Measurements from ENCODE around the gene PLA2G1B. TPM values are rescaled to one million over a fixed set of nuclear protein-coding genes. Genes with fewer than 3 reads are reported as not detected.
"Not testable (repeated sequence)": the region's sequence is repeated elsewhere in the genome, so short reads cannot be mapped to it uniquely, and the experiment has no call there.

PLA2G1B gene
- polyA plus RNA-seq, 1 donor = not detected

DNA sequence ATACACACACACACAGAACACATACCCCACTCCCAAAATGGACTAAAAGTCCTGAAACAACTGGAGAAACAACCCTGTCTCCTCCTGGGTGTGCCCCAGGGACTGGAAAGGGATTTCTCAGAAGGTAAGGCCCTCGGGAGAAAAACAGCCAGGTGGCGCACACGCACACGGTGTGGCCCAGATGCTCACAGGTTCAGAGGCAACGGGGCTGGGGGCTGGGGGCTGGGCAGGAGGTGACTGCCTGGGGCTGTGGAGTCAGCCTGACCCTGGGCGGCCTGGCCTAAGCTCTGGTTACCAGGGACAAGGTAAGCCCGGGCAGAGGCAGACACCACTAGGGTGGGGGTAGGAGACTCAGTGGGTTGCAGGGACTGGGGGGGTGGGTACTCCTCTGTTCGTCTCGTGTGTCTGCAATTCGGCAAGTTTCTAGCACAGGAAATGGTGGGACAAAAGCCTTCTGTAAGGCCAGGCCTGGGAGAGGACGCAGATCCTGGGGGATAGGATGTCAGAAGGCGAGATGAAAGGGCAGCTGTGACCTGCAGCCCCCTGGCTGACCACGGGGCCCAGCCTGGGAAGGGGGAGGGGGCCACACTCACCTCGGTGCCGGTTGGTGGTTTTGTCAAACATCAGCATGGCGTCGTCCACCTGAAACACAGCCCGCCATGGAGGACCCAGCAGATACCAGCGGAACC lies 31.0 kb upstream of the PLA2G1B start:
- no peak for DNase-seq

DNA sequence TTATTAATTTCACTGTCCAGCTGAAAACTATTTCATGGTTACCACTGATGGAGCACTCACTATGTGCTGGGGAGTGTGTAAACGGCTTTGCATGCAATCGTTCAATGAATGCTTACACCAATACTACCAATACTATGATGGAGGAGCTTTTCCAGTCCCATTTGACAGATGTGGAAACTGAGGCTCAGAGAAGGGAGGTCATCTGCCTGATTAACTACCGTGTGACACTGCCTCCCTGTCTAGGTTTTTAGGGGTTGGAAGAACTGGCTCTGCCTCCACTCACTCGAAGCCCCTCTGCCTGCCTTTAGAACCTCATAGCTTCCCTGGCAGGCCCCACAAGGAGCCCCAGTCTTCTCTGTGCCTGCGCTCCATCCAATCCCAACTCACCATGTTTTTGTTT lies 29.5 kb upstream of the PLA2G1B start:
- no peak for DNase-seq

DNA sequence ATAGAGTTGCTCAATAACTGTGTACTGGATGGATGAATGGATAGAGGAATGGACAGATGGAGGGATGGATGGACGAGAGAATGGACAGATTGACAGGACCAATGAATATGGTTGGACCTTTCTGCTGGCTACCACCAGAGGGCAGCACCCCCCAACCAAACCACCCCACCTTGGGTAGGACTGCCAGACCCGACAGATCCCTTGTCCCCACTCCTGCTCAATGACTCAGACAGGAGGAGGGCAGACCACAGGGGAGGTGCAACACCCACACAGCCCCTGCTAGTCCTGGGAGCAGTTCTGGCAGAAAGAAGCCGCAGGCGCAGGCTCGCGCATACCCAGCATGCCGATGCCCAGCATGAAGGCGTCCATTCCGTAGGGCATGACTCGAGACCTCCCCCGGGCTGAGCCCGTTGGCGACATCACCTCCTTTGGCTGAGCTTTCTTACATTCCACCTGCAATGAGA lies 29.0 kb upstream of the PLA2G1B start:
- peak; percentile 65 for DNase-seq

DNA sequence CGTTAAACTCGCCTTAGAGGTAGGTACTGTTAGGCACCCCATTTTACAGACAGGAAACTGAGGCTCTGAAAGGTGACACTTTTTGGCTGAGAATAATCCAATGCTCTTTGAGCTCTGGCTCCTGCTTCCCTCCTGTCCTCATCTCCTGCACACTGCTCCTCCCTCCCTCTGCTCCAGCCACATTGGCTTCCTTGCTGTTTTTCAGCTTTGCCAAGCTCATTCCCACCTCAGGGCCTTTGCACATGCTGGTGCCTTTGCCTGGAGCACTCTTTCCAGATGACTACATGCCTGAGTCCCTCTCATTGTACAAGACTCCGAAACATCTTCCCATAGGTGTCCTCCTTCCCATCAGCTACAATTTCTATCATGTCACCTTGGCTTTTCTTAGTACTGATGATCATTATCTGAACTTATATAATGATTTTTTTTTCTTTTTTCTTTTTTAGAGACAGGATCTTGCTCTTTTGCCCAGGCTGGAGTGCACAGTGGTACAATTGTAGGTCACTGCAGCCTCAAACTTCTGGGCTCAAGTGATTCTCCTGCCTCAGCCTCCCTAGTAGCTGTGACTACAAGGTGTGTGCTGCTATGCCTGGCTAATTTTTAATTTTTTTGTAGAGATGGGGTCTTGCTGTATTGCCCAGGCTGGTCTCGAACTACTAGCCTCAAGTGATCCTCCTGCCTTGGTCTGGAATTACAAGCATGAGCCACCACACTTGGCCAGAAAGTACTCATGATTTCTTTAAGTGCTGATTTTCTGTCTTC lies 26.2 kb upstream of the PLA2G1B start:
- DNase-seq = no peak

DNA sequence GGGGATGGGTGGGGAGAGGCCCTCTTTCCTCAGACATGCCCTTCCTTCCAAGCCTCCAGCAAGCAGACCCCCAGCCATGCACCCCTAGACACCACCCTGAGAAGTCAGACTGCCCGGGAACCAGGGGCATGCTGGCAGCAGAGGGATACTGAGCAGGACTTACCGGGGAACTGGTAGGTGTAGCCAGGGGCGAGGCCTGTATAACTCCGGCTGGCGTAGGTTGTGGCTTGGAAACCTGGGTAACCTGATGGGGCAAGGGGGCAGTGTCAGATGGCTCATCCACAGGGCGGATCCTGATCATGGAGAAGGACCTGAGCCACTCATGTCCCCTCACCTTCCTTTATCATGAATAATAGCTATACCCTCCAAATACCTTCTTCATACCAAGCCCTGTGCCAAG lies 25.6 kb upstream of the PLA2G1B start:
- no peak for DNase-seq

DNA sequence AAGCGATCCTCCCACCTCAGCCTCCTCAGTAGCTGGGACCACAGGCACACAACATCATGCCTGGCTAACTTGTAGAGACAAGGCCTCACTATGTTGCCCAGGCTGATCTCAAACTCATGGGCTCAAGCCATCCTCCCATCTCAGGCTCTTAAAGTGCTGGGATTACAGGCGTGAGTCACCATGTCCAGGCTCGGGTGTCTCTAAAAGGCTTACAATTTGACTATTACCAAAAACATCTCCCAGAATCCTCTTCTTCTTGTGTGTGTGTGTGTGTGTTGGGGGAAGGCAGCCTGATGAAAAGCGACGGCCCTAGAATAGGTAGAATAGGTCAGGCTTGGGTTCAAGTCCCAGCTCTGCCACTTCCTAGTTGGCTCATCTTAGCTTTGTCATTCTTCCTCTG lies 24.5 kb upstream of the PLA2G1B start:
- no peak for DNase-seq

DNA sequence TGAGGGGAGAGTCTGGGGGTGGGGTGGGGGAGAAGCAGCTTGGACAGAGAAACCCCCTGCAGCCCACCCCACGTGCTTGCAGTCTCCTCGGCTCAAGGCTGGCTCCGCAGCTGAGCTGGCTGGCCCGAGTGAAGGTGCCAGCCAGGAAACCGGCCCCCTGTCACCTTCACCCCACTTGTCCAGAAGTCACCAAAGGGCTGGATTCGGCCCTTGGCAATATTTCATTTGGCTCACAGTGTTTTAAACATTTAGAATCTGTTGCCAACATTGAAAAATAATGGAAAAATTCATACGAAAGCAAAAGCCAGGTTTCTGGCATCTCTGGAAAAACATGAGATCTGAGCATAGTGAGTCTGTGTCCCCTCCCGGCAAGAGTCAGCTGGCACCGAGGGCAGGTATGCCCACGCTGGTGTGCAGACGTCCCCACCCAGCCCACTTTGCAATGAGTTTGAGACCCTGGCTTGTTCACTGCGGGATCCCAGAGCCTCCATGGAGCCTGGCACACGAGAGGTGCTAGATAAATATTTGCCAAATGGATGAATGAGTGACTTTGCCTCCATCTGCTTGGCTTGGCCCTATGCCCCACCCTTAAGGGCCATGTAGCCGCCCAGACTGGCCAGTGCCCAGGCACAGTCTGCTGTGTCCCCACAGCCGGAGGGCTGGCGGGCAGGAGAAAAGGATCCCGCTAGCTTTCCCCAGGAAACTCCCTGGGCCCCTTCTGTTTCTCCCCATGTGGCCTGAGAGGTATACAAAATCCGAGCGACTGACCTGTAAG lies 23.2 kb upstream of the PLA2G1B start:
- DNase-seq = no peak

DNA sequence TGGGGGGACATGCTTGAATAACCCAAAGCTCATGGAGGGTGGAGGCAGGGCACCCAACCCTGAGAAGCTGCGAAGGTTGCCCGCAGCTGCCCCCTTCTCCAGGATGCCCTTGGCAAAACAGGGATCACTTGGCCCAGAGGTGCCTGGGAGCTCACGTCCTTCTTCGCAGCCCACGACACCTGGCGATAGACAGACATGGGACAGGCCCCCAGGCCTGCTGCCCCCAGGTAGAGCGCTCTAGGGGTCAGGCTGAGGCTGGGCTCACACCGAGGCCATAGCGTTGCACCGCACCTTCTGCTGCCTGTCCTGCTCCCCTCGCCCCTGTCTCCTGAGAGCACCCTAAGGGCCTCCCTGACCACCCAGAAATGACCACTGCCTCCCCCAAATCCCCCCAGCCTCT lies 20.2 kb upstream of the PLA2G1B start:
- DNase-seq = no peak

DNA sequence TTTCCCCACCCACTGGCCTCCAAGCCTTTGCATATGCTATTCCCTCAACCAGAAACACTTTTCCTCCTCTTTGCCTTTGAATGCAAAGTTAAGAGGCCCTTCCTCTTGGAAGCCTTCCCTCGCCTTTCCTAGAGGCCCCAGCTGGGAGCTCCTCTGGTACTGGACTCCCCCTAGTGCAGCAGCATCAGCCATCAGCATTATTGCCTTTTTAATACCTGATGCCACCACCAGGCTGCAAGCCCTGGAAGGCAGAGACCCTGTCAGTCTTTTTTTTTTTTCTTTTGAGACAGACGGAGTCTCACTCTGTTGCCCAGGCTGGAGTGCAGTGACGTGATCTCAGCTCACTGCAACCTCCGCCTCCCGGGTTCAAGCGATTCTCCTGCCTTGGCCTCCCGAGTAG lies 19.1 kb upstream of the PLA2G1B start:
- no peak for DNase-seq

DNA sequence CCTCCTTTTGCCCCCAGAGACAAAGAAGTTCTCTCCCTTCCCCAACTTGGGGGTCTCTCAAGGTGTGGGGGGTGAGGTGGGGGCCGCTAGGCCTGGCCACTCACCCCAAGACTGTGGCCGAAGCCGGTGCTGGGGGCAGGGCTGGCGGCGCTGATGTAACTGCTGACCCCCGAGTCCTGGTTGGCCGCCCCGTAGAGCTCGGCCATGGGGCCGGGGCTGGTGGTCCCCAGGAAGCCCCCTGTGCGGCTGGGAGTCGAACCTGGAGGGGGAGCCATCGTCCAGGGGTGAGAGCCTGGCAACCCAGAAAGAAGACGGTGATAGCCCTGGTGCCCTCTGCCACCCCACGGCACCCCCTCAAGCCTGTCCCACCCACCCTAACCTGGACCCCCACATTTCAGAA lies 18.5 kb upstream of the PLA2G1B start:
- DNase-seq = no peak

DNA sequence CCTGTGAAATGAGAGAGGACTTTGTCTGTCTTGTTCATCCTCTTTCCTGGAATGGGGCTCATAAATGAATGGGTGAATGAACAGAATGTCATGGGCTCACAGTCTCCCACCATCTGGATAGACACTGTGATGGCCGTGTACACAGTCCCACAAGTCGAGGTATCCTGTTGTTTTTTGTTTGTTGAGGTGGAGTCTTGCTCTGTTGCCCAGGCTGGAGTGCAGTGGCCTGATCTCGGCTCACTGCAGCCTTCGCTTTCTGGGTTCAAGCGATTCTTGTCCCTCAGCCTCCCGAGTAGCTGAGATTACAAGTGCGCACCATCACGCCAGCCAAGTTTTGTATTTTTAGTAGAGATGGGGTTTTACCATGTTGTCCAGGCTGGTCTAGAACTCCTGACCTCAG lies 16.1 kb upstream of the PLA2G1B start:
- DNase-seq = no peak

DNA sequence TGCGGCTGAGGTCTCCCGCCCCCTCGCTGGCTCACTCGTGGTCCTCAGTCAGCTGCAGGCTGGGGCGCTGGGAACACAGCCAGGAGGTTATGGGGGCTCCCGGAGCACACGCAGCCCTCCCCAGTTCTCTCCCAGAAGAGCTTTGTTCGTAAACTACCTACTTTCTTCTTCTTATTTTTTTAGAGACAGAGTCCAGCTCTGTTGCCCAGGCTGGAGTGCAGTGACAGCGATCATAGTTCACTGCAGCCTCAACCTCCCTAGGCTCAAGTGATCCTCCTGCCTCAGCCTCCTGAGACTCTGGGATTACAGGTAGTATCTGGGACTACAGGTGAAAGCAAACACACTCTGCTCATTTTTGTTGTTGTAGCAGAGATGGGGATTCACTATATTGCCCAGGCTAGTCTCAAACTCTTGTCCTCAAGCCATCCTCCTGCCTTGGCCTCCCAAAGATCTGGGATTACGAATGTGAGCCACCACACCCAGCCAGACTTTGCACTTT lies 15.5 kb upstream of the PLA2G1B start:
- DNase-seq = no peak

DNA sequence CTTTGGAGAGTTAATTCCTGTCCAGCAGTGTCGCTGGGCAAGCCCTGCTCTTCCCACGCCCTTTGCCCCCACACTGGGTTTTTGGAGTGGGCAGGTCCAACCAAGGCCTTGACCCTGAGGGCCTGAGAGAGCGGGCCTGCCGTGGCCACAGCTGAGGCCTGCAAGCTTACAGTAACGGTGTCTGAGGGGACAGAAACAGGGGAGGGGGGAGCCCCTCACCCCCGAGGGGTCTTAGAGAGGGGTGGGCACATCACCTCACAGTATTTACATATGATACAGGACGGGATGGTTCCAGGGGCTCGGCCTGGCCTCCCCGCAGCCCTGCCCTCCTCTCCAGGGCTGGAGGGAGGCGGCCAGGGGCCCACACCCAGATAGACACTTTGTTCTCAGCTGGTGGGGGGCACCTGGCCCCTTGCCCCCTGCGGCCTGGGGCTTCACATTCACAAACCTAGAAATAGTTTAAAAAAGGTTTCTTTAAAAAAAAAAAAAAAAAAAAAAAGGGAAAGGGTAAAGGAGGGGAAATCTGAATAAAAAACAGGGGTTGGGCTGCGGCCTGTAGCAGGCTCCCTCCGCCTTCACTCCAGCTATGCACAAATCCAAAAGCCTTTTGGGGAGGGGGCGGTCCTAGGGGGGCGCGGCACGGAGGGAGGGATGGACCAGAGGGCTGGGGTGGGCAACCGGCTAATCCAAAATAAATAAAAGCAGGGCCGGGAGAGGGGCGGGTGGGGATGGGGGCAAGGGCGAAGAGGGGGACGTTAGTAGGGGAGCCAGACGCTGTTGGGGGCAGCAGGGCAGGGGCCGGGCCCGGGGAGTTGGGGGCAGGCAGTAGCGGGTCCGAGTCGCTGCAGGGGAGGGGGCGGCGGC lies 14.8 kb upstream of the PLA2G1B start:
- no peak for DNase-seq

DNA sequence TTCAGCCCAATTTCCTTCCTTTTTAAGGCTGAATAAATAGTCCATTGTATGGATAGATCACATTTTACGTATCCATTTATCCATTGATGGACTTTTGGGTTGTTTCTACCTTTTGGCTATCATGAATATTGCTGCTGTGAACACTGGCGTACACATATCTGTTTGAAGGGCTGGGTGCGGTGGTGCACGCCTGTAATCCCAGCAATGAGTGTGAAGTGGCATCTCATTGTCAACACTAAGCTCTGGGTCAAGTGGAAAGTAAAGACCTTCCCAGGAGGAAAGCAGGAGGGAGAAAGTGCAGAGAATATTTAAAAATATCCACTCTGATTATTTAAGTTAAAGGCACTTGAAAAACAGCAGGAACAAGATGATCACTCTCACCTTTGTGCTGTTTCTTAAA lies 11.7 kb upstream of the PLA2G1B start:
- no peak for DNase-seq

DNA sequence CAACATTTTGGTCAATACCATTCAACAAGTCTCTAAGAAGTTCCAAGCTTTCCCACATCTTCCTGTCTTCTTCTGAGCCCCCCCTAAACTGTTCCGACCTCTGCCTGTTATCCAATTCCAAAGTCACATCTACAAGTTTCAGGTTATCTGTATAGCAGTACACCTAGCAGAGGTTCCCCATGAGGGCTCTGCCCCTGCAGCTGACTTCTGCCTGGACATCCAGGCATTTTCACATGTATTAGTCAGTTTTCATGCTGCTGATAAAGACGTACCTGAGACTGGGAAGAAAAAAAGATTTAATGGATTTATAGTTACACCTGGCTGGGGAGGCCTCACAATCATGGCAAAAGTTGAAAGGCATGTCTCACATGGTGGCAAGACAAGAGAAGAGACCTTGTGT lies 10.2 kb upstream of the PLA2G1B start:
- no peak for DNase-seq

DNA sequence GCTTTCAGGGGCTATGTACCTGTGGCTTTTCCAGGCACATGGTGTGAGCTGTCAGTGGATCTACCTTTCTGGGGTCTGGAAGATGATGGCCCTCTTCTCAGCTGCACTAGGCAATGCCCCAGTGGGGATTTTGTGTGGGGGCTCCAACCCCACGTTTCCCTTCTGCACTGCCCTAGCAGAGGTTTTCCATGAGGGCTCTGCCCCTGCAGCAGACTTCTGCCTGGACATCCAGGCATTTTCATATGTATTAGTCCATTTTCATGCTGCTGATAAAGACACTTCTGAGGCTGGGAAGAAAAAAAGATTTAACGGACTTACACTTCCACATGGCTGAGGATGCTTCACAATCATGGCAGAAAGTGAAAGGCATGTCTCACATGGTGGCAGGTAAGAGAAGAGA lies 8.8 kb upstream of the PLA2G1B start:
- DNase-seq = not testable (repeated sequence)

DNA sequence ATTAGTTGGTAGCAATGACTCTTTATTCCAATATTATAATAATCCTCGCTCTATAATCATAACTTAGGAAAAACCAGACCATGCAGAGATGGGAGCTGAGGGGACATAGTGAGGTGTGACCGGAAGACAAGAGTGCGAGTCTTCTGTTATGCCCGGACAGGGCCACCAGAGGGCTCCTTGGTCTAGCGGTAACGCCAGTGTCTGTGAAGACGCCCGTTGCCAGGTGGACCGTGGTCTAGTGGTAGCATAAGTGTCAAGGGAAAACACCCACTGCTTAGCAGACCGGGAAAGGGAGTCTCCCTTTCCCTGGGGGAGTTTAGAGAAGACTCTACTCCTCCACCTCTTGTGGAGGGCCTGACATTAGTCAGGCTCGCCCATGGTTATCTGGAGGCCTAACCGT lies 7.9 kb upstream of the PLA2G1B start:
- DNase-seq = not testable (repeated sequence)

DNA sequence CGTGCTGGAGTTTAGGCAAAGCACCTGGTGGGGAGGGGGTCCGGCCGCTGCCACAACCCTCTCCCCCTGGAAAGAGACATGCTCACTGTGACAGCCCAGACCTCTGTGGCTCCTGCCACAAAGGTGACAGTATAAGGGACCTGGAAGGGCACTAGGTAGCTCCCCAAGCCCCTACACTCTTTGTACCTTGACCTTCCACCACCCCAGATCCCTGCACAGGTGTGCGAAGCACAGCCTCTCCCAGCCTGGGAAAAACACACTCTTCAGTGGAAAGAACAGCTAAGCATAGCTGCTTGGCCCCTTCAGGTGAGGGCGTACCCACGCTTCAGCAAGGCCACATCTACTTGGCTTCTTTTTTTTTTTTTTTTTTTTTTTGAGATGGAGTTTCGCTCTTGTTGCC lies 4.9 kb upstream of the PLA2G1B start:
- no peak for DNase-seq

DNA sequence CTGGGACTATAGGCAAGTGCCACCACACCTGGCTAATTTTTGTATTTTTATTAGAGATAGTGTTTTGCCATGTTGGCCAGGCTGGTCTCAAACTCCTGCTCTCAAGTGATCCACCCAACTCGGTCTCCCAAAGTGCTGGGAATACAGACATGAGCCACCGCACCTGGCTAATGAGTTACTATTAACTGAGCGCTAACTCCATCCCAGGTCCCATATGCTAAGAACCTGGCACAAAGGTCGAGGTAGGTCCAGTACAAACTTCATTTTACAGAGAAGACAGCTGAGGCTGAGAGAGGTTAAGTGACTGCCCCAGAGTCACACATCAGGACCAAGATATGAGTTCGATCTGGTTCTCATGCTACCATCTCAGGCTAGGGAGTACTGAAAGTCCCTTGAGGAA lies 4.5 kb upstream of the PLA2G1B start:
- DNase-seq = no peak

DNA sequence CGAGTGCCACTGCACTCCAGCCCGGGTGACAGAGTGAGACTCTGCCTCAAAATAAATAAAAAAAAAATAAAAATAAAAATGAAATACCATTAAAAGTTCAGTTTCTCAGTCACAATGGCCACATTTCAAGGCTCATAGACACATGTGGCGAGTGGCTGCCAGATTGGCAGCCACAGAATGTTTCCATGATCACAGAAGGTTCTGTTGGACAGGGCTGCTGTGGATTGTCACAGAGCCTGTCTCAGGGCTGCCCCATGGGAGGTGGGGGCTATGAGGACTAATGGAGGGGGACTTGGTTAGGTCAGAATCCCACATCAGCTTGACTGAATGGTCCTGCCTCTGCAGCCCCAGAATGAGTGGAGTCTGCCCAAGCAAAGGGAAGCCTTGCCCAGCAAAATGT lies 3.8 kb upstream of the PLA2G1B start:
- DNase-seq = no peak

DNA sequence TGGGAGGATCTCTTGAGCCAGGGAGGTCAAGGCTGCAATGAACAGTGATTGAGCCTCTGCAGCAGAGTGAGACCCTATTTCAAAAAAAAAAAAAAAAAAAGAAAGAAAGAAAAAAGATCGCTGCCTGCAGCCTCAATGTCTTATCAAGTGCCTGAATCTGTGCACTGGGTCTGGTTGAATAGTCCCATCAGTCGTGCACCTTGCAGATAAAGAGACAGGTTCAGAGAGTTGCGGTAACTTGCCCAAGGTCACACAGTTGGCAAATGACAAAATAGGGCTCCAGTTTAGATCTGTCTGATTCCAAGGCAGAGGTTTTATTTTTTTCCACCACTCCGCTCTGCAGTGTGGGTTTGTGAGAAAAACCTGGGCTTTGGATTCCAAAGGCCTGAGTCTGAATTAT lies 649 bp upstream of the PLA2G1B start:
- DNase-seq = no peak

DNA sequence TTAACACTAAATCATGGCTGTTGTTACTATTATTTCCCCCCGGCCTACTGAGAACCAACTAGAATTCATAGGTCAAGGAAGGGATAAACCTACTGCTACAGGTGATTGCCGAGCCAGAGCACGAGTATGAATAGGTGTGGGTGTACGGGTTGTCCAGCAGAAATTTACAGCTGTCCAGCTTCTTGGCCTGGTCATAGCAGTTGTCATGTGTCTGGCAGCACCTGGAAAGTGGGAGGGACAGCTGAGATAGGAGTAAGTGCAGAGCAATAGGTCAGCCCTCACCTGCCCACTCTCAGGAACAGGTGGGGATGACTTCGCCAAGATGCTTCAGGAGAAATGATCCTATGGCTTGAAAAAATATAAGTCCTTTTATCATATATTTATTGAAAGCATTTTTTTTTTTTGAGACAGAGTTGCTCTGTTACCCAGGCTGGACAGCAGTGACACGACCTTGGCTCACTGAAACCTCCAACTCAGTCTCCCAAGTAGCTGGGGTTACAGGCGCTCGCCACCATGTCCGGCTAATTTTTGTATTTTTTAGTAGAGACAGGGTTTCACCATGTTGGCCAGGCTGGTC lies 2.6 kb downstream of the PLA2G1B start:
- no peak for DNase-seq

All from hindlimb muscle (tissue), 1 donor.